ENCODE results near the gene DOHH.
"Not testable (repeated sequence)": the region's sequence is repeated elsewhere in the genome, so short reads cannot be mapped to it uniquely, and the experiment has no call there.

DOHH gene

GRCh38 chr19:3534375-3535234, 34.1 kb upstream of the DOHH start:
- DNase-seq = no peak

- no peak for DNase-seq
These were observed 33.2 kb upstream of the DOHH start for GRCh38 chr19:3533563-3534216.

GRCh38 chr19:3533033-3533432, 32.6 kb upstream of the DOHH start:
- DNase-seq = no peak

GRCh38 chr19:3532154-3532786, 31.8 kb upstream of the DOHH start:
- no peak for DNase-seq

GRCh38 chr19:3531716-3532115, 31.2 kb upstream of the DOHH start:
- DNase-seq = no peak

GRCh38 chr19:3530389-3530788, 29.9 kb upstream of the DOHH start:
- DNase-seq = no peak

GRCh38 chr19:3529299-3529698, 28.8 kb upstream of the DOHH start:
- not testable (repeated sequence) for DNase-seq

GRCh38 chr19:3528539-3529211, 28.2 kb upstream of the DOHH start:
- DNase-seq = no peak

- DNase-seq = no peak
These were observed 27.6 kb upstream of the DOHH start for GRCh38 chr19:3528080-3528479.

GRCh38 chr19:3527238-3527910, 26.9 kb upstream of the DOHH start:
- no peak for DNase-seq

- DNase-seq = no peak
These were observed 26.2 kb upstream of the DOHH start for GRCh38 chr19:3526507-3527237.

- no peak for DNase-seq
These were observed 24.5 kb upstream of the DOHH start for GRCh38 chr19:3524904-3525451.

- DNase-seq = no peak
These were observed 23.8 kb upstream of the DOHH start for GRCh38 chr19:3524078-3524842.

- DNase-seq = no peak
These were observed 23.0 kb upstream of the DOHH start for GRCh38 chr19:3523361-3524077.

- DNase-seq = no peak
These were observed 22.2 kb upstream of the DOHH start for GRCh38 chr19:3522421-3523360.

- no peak for DNase-seq
These were observed 20.6 kb upstream of the DOHH start for GRCh38 chr19:3521104-3521445.

GRCh38 chr19:3520166-3521103, 20.0 kb upstream of the DOHH start:
- no peak for DNase-seq

GRCh38 chr19:3519126-3519525, 18.7 kb upstream of the DOHH start:
- no peak for DNase-seq
